ENCODE data around the gene CCDC184.

GRCh38 chr12:48177982-48178381, 5.5 kb upstream of the CCDC184 start:
- TF ChIP-seq CTCF (conservative IDR thresholded peaks at IDR 0.05 in 1 of 2, IDR thresholded peaks at IDR 0.05 in 1 of 2; ENCODE audit: low read depth in 1 of 2, low read length in 2 of 2) = no peak
- TF ChIP-seq EZH2 (IDR thresholded peaks at IDR 0.05; ENCODE audit: low read length, missing control alignments) = no peak
